Activated T-cell treated with anti-CD3 and anti-CD28 coated beads for 1 hour (primary cell): ENCODE measurements around the gene TNRC18.

ENCODE experiments used
- DNase-seq: peaks from one replicate; pipeline ENCODE4 v3.0.0-alpha.2; 2020; ENCODE audit warnings: low read depth

TNRC18 gene

GRCh38 chr7:5403442-5403841 lies 20.2 kb downstream of the TNRC18 start:
- no peak for DNase-seq

GRCh38 chr7:5397736-5398135 lies 25.9 kb downstream of the TNRC18 start:
- DNase-seq = no peak

GRCh38 chr7:5396999-5397663 lies 26.5 kb downstream of the TNRC18 start:
- DNase-seq = peak; percentile 74

GRCh38 chr7:5396542-5396941 lies 27.1 kb downstream of the TNRC18 start:
- DNase-seq = peak; percentile 46

- no peak for DNase-seq
Measured at GRCh38 chr7:5395246-5395645, 28.4 kb downstream of the TNRC18 start.

GRCh38 chr7:5394264-5395105 lies 29.1 kb downstream of the TNRC18 start:
- DNase-seq = no peak

GRCh38 chr7:5393748-5394147 lies 29.9 kb downstream of the TNRC18 start:
- DNase-seq = no peak

GRCh38 chr7:5393328-5393727 lies 30.3 kb downstream of the TNRC18 start:
- DNase-seq = no peak

- DNase-seq = no peak
Measured at GRCh38 chr7:5390918-5391317, 32.7 kb downstream of the TNRC18 start.

GRCh38 chr7:5388905-5389433 lies 34.7 kb downstream of the TNRC18 start:
- no peak for DNase-seq

GRCh38 chr7:5388273-5388901 lies 35.2 kb downstream of the TNRC18 start:
- no peak for DNase-seq

GRCh38 chr7:5387711-5388245 lies 35.9 kb downstream of the TNRC18 start:
- DNase-seq = no peak

- DNase-seq = no peak
Measured at GRCh38 chr7:5384618-5385017, 39.0 kb downstream of the TNRC18 start.

- no peak for DNase-seq
Measured at GRCh38 chr7:5383314-5384098, 40.1 kb downstream of the TNRC18 start.

GRCh38 chr7:5382281-5382892 lies 41.2 kb downstream of the TNRC18 start:
- no peak for DNase-seq

- DNase-seq = no peak
Measured at GRCh38 chr7:5381071-5381772, 42.4 kb downstream of the TNRC18 start.

- DNase-seq = no peak
Measured at GRCh38 chr7:5380350-5381070, 43.1 kb downstream of the TNRC18 start.

GRCh38 chr7:5379546-5379945 lies 44.1 kb downstream of the TNRC18 start:
- no peak for DNase-seq

- no peak for DNase-seq
Measured at GRCh38 chr7:5377816-5378215, 45.8 kb downstream of the TNRC18 start.

- DNase-seq = no peak
Measured at GRCh38 chr7:5377279-5377678, 46.4 kb downstream of the TNRC18 start.
